GM13976 (cell line): ENCODE measurements around the gene UTY.

Experiments used
- DNase-seq: peaks from one replicate; pipeline ENCODE4 v3.0.0; 2012; ENCODE audit warnings: low spot score
- in situ Hi-C: fragments of 300-500 bp; cut with MboI; formaldehyde crosslinking; loops from one replicate; pipeline ENCODE4 v1.12.0; 2022; ENCODE audit warnings: low sequenced_read_pairs, mixed read lengths, inconsistent platforms; ENCODE audit not compliant: unreplicated experiment
- TF ChIP-seq, protein P1 (sequence below): IDR thresholded peaks from 2 replicates; pipeline ENCODE4 v1.5.1; 2012; ENCODE audit warnings: borderline replicate concordance, mild to moderate bottlenecking; ENCODE audit not compliant: insufficient read depth; ENCODE audit errors: extremely low read depth, missing control alignments, control extremely low read depth

The UTY gene

DNA sequence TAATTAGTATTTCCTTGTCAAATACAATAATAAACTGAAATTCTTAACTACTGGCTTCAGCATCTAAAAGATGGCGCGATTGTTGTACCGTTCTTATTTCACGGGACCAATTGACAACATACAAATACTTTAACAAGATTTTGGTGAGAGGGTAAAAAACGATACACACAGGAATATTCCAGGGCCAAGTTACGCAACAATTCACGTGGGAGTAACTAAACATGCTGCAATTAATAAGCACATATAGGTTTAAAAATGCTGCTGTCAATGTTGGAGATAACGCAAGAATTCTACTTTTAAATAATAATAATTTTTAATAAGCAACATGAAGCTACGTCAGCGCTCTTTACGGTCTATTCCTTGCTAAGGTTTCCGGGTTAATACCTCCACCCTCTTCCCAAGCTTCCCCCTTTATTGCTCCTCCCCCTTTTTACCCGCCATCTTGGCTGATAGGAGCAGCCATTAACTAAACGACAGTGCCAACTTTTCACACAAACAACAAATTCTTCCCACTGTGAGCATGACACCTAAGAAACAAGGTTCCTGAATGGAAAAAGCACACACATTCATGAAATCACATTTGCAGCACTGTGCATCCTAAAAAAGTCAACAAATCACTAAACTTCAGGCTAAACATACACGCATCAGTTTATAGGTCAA lies 1.6 kb downstream of the UTY start:
- in situ Hi-C loops, result no loop called here
- peak; percentile 11 for DNase-seq

DNA sequence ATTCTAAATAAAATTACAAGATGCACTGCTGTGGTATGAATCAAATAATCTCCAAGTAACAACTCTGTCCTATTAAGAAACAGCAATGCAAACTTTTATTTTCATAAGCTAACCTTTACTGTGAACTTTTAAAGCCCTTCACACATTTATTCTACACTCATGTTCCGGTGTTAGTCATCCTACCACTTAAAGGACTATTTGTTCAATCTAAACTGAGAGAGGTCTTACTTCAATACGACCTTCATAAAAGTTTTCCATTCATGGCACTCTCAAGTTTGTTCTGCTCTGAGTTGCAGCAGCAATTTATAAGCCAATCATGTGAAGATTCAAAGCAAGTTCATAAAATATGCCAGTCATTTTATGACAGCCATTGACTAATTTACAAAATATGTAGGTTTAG lies 4.8 kb downstream of the UTY start:
- DNase-seq, result no peak
- in situ Hi-C loops, result no loop called here
- TF ChIP-seq, protein P1, sequence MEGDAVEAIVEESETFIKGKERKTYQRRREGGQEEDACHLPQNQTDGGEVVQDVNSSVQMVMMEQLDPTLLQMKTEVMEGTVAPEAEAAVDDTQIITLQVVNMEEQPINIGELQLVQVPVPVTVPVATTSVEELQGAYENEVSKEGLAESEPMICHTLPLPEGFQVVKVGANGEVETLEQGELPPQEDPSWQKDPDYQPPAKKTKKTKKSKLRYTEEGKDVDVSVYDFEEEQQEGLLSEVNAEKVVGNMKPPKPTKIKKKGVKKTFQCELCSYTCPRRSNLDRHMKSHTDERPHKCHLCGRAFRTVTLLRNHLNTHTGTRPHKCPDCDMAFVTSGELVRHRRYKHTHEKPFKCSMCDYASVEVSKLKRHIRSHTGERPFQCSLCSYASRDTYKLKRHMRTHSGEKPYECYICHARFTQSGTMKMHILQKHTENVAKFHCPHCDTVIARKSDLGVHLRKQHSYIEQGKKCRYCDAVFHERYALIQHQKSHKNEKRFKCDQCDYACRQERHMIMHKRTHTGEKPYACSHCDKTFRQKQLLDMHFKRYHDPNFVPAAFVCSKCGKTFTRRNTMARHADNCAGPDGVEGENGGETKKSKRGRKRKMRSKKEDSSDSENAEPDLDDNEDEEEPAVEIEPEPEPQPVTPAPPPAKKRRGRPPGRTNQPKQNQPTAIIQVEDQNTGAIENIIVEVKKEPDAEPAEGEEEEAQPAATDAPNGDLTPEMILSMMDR, result no peak

More for the DNA sequence above, 1.6 kb downstream of the UTY start:
- TF ChIP-seq, protein P1, result no peak

DNA sequence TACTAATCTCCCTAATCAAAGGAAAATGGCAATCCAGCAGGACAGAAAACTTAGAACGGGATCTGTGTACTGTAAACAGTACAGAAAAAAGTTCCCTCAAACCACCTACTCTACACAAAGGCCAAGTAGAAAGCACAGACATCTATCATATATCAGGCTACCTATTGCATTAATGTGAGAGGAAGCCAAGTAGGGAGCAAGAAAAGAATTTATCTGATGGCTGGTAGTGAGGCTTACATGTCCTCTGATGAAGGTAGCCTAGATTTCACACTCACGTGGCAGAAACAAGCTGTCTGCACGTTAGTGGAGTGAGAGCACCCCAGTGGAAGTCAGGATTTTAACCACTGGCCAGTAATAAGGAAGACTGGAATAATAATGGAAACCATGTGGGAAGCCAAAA lies 28.3 kb downstream of the UTY start:
- DNase-seq, result no peak
- in situ Hi-C loops, result no loop called here
- TF ChIP-seq, protein P1, result no peak

DNA sequence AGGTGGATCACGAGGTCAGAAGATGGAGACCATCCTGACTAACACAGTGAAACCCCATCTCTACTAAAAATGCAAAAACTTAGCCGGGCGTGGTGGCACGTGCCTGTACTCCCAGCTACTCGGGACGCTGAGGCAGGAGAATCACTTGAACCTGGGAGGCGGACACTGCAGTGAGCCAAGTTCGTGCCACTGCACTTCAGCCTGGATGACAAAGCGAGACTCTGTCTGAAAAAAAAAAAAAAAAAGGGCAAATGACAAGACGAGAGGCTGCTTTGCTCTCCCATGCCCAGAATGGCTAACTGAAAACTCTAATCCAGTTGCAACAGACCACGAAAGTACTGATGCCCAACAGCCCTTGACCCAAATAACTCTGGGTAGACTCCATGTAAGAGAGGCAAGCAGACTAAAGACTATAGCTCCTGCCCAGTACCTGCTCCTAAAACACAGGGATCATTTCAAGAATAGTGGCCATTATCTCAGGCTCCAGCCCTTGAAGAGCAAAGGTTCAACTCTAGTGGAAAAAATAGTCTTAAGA lies 29.2 kb downstream of the UTY start:
- in situ Hi-C loops, result no loop called here
- no peak for DNase-seq

DNA sequence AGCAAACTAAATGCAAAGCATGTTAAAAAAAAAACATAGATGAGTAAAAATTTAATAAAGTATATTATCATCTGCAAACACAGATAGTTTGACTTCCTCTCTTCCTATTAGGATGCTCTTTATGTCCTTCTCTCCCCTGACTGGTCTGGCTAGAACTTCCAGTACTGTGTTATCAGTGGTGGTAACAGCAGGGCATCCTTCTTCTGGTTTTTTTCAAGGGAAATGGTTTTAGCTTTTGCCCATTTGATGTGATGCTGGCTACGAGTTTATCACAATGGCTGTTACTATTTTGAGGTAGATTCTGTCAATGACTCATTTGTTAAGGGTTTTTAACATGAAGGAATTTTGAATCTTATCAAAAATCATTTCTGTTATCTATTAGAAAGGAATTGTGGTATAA lies 34.3 kb downstream of the UTY start:
- in situ Hi-C loops, result no loop called here
- TF ChIP-seq, protein P1, result no peak
- DNase-seq, result no peak

More for the DNA sequence above, 29.2 kb downstream of the UTY start:
- TF ChIP-seq, protein P1, result no peak

DNA sequence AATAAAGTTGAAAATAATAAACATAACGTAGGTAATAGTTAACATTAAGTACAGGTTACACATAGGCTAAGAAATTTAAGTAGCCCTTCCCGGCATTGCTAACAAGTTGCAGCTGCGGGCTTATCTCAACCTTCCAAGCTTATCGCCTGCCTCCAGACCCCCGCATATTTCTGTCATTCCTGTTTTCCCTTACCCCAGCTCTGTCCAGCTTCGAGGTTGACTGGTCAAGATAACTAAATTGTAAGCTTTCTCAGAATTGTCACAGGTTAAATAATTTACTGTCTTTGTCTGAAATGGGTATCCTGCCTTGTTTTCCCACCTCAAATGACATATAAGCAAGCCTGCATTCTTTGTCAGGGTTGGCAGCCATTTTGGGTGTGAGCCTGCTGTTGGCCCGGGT lies 36.7 kb downstream of the UTY start:
- in situ Hi-C loops, result no loop called here
- DNase-seq, result no peak

More for the DNA sequence above, 36.7 kb downstream of the UTY start:
- TF ChIP-seq, protein P1, result no peak
